HepG2 (cell line): ENCODE data around the gene NFATC4. TPM values are rescaled to one million over a fixed set of nuclear protein-coding genes. Genes with fewer than 3 reads are reported as not detected.

Experiments used
- BCL3 ChIP-seq: sonication (generic); formaldehyde crosslinking; IDR thresholded peaks from 2 replicates; pipeline ENCODE4 v1.5.1; 2020; ENCODE audit warnings: mild to moderate bottlenecking, missing genetic modification reagents, moderate library complexity
- FOXK1 ChIP-seq: sonication (generic); formaldehyde crosslinking; IDR thresholded peaks from 2 replicates; pipeline ENCODE4 v1.4.0; 2020; ENCODE audit warnings: low read depth, missing genetic modification reagents, borderline replicate concordance
- GABPB1 ChIP-seq: IDR thresholded peaks from 2 replicates; pipeline ENCODE4 v1.6.1; 2016; ENCODE audit warnings: mild to moderate bottlenecking, missing genetic modification reagents, moderate library complexity, missing compliant biosample characterization
- GZF1 ChIP-seq: sonication (generic); formaldehyde crosslinking; IDR thresholded peaks from 2 replicates; pipeline ENCODE4 v1.5.1; 2020; ENCODE audit warnings: mild to moderate bottlenecking, missing genetic modification reagents
- HBP1 ChIP-seq: IDR thresholded peaks from 2 replicates; pipeline ENCODE4 v1.6.1; 2016; ENCODE audit warnings: low read depth, control low read depth
- HMGXB4 ChIP-seq, 2 experiments: sonication (generic) in 1 of 2; formaldehyde crosslinking in 1 of 2; IDR thresholded peaks; 2 replicates each; pipeline versions ENCODE4 v1.4.0 to v1.6.1; 2018 to 2020; ENCODE audit warnings: missing genetic modification reagents in 2 of 2, borderline replicate concordance in 1 of 2, low read depth in 1 of 2, mild to moderate bottlenecking in 1 of 2, missing biosample characterization in 1 of 2
- HOMEZ ChIP-seq: IDR thresholded peaks from 2 replicates; pipeline ENCODE4 v1.6.1; 2016; ENCODE audit warnings: low read depth
- HOXA7 ChIP-seq: sonication (generic); formaldehyde crosslinking; IDR thresholded peaks from 2 replicates; pipeline ENCODE4 v1.8.1; 2022; ENCODE audit warnings: mild to moderate bottlenecking, missing genetic modification reagents, moderate library complexity
- JUN ChIP-seq: sonication (generic); formaldehyde crosslinking; IDR thresholded peaks from 2 replicates; pipeline ENCODE4 v1.4.0; 2020; ENCODE audit warnings: mild to moderate bottlenecking, missing genetic modification reagents
- MBD4 ChIP-seq: IDR thresholded peaks from 2 replicates; pipeline ENCODE4 v1.6.1; 2012; ENCODE audit warnings: low read length, inconsistent platforms, borderline replicate concordance
- PCBP1 ChIP-seq: fragments of 200-400 bp; formaldehyde crosslinking; IDR thresholded peaks from 2 replicates; pipeline ENCODE4 v1.6.1; 2017; ENCODE audit warnings: mild to moderate bottlenecking, low read depth, low read length, borderline replicate concordance
- SMC3 ChIP-seq: IDR thresholded peaks from 2 replicates; pipeline ENCODE4 v1.6.1; 2011; ENCODE audit warnings: low read length, improper control_type of control experiment
- TFDP2 ChIP-seq: sonication (generic); formaldehyde crosslinking; IDR thresholded peaks from 2 replicates; pipeline ENCODE4 v1.4.0; 2020; ENCODE audit warnings: missing genetic modification reagents
- YEATS4 ChIP-seq: sonication (generic); formaldehyde crosslinking; IDR thresholded peaks from 2 replicates; pipeline ENCODE4 v1.4.0; 2020; ENCODE audit warnings: missing genetic modification reagents, borderline replicate concordance
- ZMAT5 ChIP-seq: sonication (generic); formaldehyde crosslinking; IDR thresholded peaks from 2 replicates; pipeline ENCODE4 v1.5.0; 2020; ENCODE audit warnings: mild to moderate bottlenecking, low read depth, missing genetic modification reagents, borderline replicate concordance
- ZNF234 ChIP-seq: sonication (generic); formaldehyde crosslinking; conservative IDR thresholded peaks from 2 replicates; pipeline ENCODE4 v1.5.1; 2020; ENCODE audit warnings: mild to moderate bottlenecking, missing genetic modification reagents
- ZNF34 ChIP-seq: sonication (generic); formaldehyde crosslinking; IDR thresholded peaks from 2 replicates; pipeline ENCODE4 v1.4.0; 2020; ENCODE audit warnings: mild to moderate bottlenecking, missing genetic modification reagents, borderline replicate concordance
- ZNF781 ChIP-seq: sonication (generic); formaldehyde crosslinking; IDR thresholded peaks from 2 replicates; pipeline ENCODE4 v1.5.1; 2020; ENCODE audit warnings: borderline replicate concordance, mild to moderate bottlenecking, missing genetic modification reagents; ENCODE audit errors: not compliant biosample characterization
- ZNF839 ChIP-seq: sonication (generic); formaldehyde crosslinking; IDR thresholded peaks from 2 replicates; pipeline ENCODE4 v1.4.0; 2020; ENCODE audit warnings: missing genetic modification reagents, mild to moderate bottlenecking, borderline replicate concordance
- polyA plus RNA-seq, 8 experiments: library from polyadenylated mRNA; depleted of rRNA in 3 of 8; stranded (reverse) in 7 of 8; unstranded in 1 of 8; fragments of >200 nt; fragmentation: Illumina TruSeq in 4 of 8; extraction: Trizol in 4 of 8; gene quantifications; 2 replicates each; pipeline versions ENCODE4 v1.2.1 to v1.2.3, GENCODE V29; 2011 to 2016; ENCODE audit warnings: low read depth in 4 of 8, missing spikeins in 1 of 8, mixed read lengths in 1 of 8; ENCODE audit not compliant: insufficient read depth in 1 of 8
- total RNA-seq, 5 experiments: library from RNA; depleted of rRNA; stranded (reverse); fragments of >200 nt; fragmentation: Illumina TruSeq; extraction: Trizol; gene quantifications; 2 replicates each; pipeline ENCODE4 v1.2.3, GENCODE V29; 2016; ENCODE audit warnings: low read depth in 1 of 5

NFATC4 gene
- total and polyA plus RNA-seq, 2 of the 13 experiments (the other 11 are each of a cell fraction or from before 2014, with no cell fraction given) = 0.04 to 0.15 TPM

- TF ChIP-seq HOMEZ (CRISPR knock-in tag) (0 out of 2 replicates have a peak, but pooled peaks have one; percentile 59), JUN (0 out of 2 replicates have a peak, but pooled peaks have one; percentile 26), HMGXB4 (CRISPR knock-in tag; IDR thresholded peaks at IDR 0.05; ENCODE audit: borderline replicate concordance in 1 of 2, low read depth in 1 of 2) (0 out of 4 replicates have a peak, but pooled peaks have one; percentile 27 to 33), ZNF781 (CRISPR knock-in tag) (peak; percentile 32), HBP1 (CRISPR knock-in tag) (0 out of 2 replicates have a peak, but pooled peaks have one; percentile 42), PCBP1 (no peak), GZF1 (peak; percentile 91), FOXK1 (CRISPR knock-in tag) (no peak), SMC3 (no peak), GABPB1 (CRISPR knock-in tag) (peak; percentile 36; the same call in 1 of the 2 replicates), ZNF839 (no peak), YEATS4 (CRISPR knock-in tag) (no peak), ZMAT5 (CRISPR knock-in tag) (no peak), MBD4 (no peak), ZNF34 (CRISPR knock-in tag) (no peak), TFDP2 (CRISPR knock-in tag) (no peak), ZNF234 (no peak), BCL3 (peak; percentile 82; the same call in 1 of the 2 replicates), HOXA7 (CRISPR knock-in tag) (peak; percentile 96; the same call in 1 of the 2 replicates)
These were observed 55.0 kb downstream of the NFATC4 start (continued) for GRCh38 chr14:24422694-24423601.
